Measurements from ENCODE around the gene PARN.

The PARN gene

DNA sequence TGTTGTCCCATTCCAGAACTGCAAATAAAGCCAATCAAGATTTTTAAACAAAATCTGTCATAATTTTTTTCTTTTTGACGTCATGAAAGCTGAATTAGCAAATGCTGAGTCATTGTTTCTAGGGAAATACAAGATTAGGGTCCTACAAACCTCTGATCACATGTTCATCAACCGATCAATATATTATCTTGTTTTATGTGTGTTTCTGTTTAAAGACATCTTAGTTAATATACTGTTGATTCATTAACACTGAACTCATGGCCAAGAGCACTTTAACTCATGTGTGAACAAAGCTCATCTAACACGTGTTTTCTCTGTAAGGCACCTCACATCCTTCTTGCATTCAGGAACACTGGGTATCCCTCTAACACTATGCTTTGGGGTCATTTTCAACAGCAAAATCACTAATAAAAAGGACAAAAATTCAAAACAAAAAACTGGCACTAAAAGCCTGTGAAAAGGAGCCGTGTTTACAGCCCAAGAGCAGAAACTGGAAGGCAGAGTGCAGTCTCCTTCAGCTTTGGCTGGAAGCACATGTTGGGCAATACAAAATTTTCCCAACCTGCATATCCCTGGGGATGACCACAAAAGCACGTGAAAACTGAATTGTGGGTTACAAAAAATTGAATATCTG is 102.5 kb downstream of the PARN start:
- DNase-seq (ENCODE audit: insufficient read length, low spot score) = no peak
- no peak for FAIRE-seq
- TF ChIP-seq, protein P1, sequence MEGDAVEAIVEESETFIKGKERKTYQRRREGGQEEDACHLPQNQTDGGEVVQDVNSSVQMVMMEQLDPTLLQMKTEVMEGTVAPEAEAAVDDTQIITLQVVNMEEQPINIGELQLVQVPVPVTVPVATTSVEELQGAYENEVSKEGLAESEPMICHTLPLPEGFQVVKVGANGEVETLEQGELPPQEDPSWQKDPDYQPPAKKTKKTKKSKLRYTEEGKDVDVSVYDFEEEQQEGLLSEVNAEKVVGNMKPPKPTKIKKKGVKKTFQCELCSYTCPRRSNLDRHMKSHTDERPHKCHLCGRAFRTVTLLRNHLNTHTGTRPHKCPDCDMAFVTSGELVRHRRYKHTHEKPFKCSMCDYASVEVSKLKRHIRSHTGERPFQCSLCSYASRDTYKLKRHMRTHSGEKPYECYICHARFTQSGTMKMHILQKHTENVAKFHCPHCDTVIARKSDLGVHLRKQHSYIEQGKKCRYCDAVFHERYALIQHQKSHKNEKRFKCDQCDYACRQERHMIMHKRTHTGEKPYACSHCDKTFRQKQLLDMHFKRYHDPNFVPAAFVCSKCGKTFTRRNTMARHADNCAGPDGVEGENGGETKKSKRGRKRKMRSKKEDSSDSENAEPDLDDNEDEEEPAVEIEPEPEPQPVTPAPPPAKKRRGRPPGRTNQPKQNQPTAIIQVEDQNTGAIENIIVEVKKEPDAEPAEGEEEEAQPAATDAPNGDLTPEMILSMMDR (IDR thresholded peaks at IDR 0.05; ENCODE audit: insufficient read depth, missing control alignments) = no peak

DNA sequence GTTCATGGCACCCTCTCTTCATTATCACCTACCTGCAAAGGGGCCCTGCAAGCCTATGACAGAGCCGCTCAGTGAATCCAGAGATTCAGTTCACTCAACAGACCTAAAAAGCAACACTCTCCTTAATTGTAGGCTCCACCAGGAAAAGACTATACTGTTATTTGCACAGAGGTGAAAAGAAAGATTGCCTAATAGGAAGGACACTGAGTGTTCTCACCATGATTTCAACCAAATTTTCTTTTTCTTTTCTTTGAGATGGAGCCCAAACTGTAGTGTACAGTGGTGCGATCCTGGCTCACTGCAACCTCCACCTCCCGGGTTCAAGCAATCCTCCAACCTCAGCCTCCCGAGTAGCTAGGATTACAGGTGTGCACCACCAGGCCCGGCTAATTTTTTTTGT is 104.5 kb downstream of the PARN start:
- DNase-seq (ENCODE audit: insufficient read length, low spot score) = no peak
- no peak for FAIRE-seq
- TF ChIP-seq, protein P1 (IDR thresholded peaks at IDR 0.05; ENCODE audit: insufficient read depth, missing control alignments) = no peak

DNA sequence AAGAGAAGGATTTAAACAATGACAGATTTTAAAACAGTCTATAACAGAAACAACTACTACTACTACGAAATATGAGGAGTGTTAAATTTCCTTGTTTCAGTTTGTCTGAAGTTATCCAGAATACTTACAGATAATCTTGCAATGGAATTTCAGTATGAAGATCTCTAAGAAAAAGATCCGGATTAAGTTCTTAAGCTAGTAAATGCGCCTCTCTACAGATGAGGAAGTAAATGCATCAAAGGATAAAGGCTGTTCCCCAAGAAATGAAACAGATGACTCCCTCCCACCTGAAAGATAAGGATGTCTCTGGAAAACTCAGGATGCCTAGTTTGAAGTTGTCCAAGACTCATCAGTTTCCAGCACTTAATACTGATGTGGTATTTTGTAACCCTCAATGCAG is 105.1 kb downstream of the PARN start:
- DNase-seq (ENCODE audit: insufficient read length, low spot score) (peak; percentile 54), FAIRE-seq (no peak)
- TF ChIP-seq, protein P1 (IDR thresholded peaks at IDR 0.05; ENCODE audit: insufficient read depth, missing control alignments) = no peak

DNA sequence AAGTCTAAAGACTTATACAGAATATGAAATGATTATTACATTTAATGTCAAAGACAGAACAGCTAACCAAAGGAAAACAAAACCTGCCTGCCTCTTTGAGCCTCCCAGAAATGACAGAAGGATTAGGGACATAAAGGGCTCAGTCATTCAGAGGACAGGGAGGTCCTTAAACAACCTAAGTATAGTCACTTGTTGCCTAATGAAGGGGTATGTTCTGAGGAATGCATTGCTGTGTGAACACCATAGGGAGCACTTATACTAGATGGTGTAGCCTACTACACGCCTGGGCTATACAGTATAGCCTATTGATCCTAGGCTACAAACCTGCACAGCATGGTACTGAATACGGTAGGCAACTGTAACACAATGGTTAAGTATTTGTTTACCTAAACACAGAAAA is 106.4 kb downstream of the PARN start:
- TF ChIP-seq, protein P1 (IDR thresholded peaks at IDR 0.05; ENCODE audit: insufficient read depth, missing control alignments) = no peak
- DNase-seq (ENCODE audit: insufficient read length, low spot score) (no peak), FAIRE-seq (no peak)

DNA sequence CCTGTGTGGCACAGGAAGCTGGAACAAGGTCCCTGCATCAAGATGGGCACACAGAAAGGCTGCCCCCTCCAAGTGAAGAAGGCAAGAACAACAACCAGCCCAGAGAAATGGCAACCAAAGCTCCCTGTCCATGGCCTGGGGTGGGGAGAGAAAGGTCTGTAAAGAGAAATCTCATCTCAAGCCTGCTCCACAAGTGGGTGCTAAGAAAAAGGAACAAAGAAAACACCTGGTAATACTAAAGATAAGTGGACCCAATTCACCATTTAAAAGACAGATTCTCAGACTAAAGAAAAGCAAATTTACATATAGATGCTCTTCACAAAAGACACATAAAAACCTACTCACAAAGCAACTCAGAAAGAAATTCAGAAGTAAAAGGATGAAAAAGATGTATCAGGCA is 107.4 kb downstream of the PARN start:
- TF ChIP-seq, protein P1 (IDR thresholded peaks at IDR 0.05; ENCODE audit: insufficient read depth, missing control alignments) = no peak
- FAIRE-seq = no peak
- no peak for DNase-seq (ENCODE audit: insufficient read length, low spot score)

DNA sequence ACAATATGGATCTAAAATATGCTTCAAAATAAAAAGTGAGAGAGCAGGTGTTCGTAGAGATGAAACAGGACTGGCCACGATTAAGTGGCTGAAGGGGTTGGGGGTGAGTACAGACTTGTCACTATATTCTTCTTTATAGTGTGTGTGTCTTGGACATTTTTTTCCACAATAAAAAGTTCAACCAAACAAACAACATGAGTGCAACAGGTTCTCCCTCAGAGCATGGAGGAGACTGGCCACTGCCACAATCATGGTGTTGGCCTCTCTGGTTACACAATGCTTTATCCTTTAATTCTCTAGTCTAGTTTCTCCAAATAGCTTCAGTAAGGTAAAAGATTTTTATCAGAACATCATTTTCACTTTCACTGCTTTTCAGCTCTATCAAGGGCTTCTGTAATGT is 109.3 kb downstream of the PARN start:
- DNase-seq (ENCODE audit: insufficient read length, low spot score) (no peak), FAIRE-seq (no peak)
- TF ChIP-seq, protein P1 (IDR thresholded peaks at IDR 0.05; ENCODE audit: insufficient read depth, missing control alignments) = no peak

DNA sequence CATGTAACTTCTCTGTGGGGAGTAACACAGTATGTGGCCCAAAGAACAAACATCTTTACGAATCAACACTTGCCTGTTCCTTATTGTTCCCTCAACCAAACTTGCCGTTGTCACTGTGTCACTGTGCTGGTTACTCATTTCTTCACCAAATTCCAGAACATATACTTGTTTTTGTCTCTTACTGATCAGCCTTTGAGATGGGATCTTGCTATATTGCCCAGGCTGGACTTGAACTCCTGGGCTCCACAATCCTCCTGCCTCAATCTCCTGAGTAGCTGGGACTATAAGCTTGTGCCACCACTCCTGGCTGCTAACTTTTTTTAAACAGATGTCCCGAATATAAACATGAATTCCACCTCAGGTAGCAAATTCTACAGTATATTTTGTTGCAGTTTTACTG is 115.1 kb downstream of the PARN start:
- FAIRE-seq = no peak
- TF ChIP-seq, protein P1 (IDR thresholded peaks at IDR 0.05; ENCODE audit: insufficient read depth, missing control alignments) = no peak
- DNase-seq (ENCODE audit: insufficient read length, low spot score) = no peak
